Osteoblast (primary cell): Measurements from ENCODE around the gene NFATC3. TPM values are rescaled to one million over a fixed set of nuclear protein-coding genes. Genes with fewer than 3 reads are reported as not detected.
A peak's percentile ranks its signal among the peaks of the same experiment; 100 is the strongest.

Experiments
- DNase-seq: peaks from one replicate; pipeline ENCODE4 v3.0.0; 2011; ENCODE audit warnings: low spot score, mixed read lengths; ENCODE audit not compliant: insufficient read length; ENCODE audit errors: missing footprints
- H2AFZ ChIP-seq: 2 replicates; pipeline ENCODE4 v1.6.0; 2011; ENCODE audit warnings: mild to moderate bottlenecking, low read length
- H3K27ac ChIP-seq: 2 replicates; pipeline ENCODE4 v1.5.1; 2011; ENCODE audit warnings: mild to moderate bottlenecking, low read depth, low read length, moderate library complexity
- H3K27me3 ChIP-seq: 2 replicates; pipeline ENCODE4 v1.6.0; 2012; ENCODE audit warnings: mild to moderate bottlenecking, control low read depth, inconsistent platforms, low read length, moderate library complexity; ENCODE audit not compliant: insufficient read depth
- H3K36me3 ChIP-seq: 2 replicates; pipeline ENCODE4 v1.5.1; 2011; ENCODE audit warnings: mild to moderate bottlenecking, low read length, control low read depth, moderate library complexity; ENCODE audit not compliant: insufficient read depth
- H3K4me1 ChIP-seq: 2 replicates; pipeline ENCODE4 v1.5.1; 2011; ENCODE audit warnings: mild to moderate bottlenecking, low read length, control low read depth, moderate library complexity; ENCODE audit not compliant: insufficient read depth
- H3K4me2 ChIP-seq: 2 replicates; pipeline ENCODE4 v1.6.0; 2011; ENCODE audit warnings: mild to moderate bottlenecking, low read length; ENCODE audit not compliant: insufficient read depth
- H3K4me3 ChIP-seq: fragments of 200-600 bp; sonication (generic); 3 replicates; pipeline ENCODE4 v1.5.1; 2012; ENCODE audit warnings: mild to moderate bottlenecking, low read length, inconsistent platforms; ENCODE audit not compliant: insufficient read depth
- H3K79me2 ChIP-seq: 2 replicates; pipeline ENCODE4 v1.6.0; 2012; ENCODE audit warnings: mild to moderate bottlenecking, low read length, control low read depth, inconsistent platforms; ENCODE audit not compliant: insufficient read depth
- H3K9me3 ChIP-seq: 2 replicates; pipeline ENCODE4 v1.5.1; 2011; ENCODE audit warnings: low read depth, low read length, control low read depth
- H4K20me1 ChIP-seq: 2 replicates; pipeline ENCODE4 v1.6.0; 2012; ENCODE audit warnings: mild to moderate bottlenecking, low read length, control low read depth; ENCODE audit not compliant: insufficient read depth
- CTCF ChIP-seq: IDR thresholded peaks from 2 replicates; pipeline ENCODE4 v1.5.1; 2011; ENCODE audit warnings: mild to moderate bottlenecking, low read depth, low read length, moderate library complexity; ENCODE audit errors: extremely low read depth
- total RNA-seq: library from RNA; depleted of rRNA; stranded (reverse); fragments of >200 nt; gene quantifications from 2 replicates; pipeline ENCODE4 v1.2.3, GENCODE V29; 2012

Gene NFATC3
- total RNA-seq, 1 donor = 36.2 TPM

GRCh38 chr16:68237243-68238028 is 152.3 kb downstream of the NFATC3 start:
- no peaks in the 10 kb centered on the region for H3K79me2 ChIP-seq
- peak; percentile 100 for DNase-seq
- peak overlapping the region; percentile 93 for H2AFZ ChIP-seq
- H3K4me2 ChIP-seq = peak overlapping the region; percentile 78
- no peaks in the 10 kb centered on the region for H3K27me3 ChIP-seq
- peaks cover 15% of the 10 kb centered on the region for H3K4me1 ChIP-seq
- no peaks in the 10 kb centered on the region for H3K9me3 ChIP-seq
- no peaks in the 10 kb centered on the region for H3K36me3 ChIP-seq
- no peaks in the 10 kb centered on the region for H4K20me1 ChIP-seq
- H3K4me3 ChIP-seq = peak overlapping the region; percentile 76
- no peak for TF ChIP-seq CTCF
- H3K27ac ChIP-seq = peak overlapping the region; percentile 91

- H3K9me3 ChIP-seq = no peaks in the 10 kb centered on the region
- no peaks in the 10 kb centered on the region for H3K27me3 ChIP-seq
- H3K4me1 ChIP-seq = peaks cover 15% of the 10 kb centered on the region
- H2AFZ ChIP-seq = peak overlapping the region; percentile 93
- DNase-seq = no peak
- peak overlapping the region; percentile 91 for H3K27ac ChIP-seq
- no peak for TF ChIP-seq CTCF
- no peaks in the 10 kb centered on the region for H4K20me1 ChIP-seq
- no peaks in the 10 kb centered on the region for H3K79me2 ChIP-seq
- H3K36me3 ChIP-seq = no peaks in the 10 kb centered on the region
- peak overlapping the region; percentile 78 for H3K4me2 ChIP-seq
- peak overlapping the region; percentile 76 for H3K4me3 ChIP-seq
These were observed 152.8 kb downstream of the NFATC3 start for GRCh38 chr16:68238029-68238345.

- no peak for TF ChIP-seq CTCF
- Histone ChIP-seq H3K27ac (no peak overlapping the region), H4K20me1 (no peaks in the 10 kb centered on the region), H2AFZ (no peak overlapping the region), H3K27me3 (no peaks in the 10 kb centered on the region), H3K36me3 (no peaks in the 10 kb centered on the region), H3K79me2 (peaks cover 23% of the 10 kb centered on the region), H3K4me1 (peaks cover 30% of the 10 kb centered on the region), H3K4me3 (no peak overlapping the region), H3K9me3 (no peaks in the 10 kb centered on the region), H3K4me2 (no peak overlapping the region)
- no peak for DNase-seq
These were observed 156.9 kb downstream of the NFATC3 start for GRCh38 chr16:68242085-68242484.

- Histone ChIP-seq H3K27ac (no peak overlapping the region), H3K36me3 (no peaks in the 10 kb centered on the region), H3K79me2 (peaks cover 34% of the 10 kb centered on the region), H2AFZ (no peak overlapping the region), H3K4me3 (no peak overlapping the region), H3K4me2 (no peak overlapping the region), H4K20me1 (no peaks in the 10 kb centered on the region), H3K4me1 (peaks cover 24% of the 10 kb centered on the region), H3K9me3 (no peaks in the 10 kb centered on the region), H3K27me3 (no peaks in the 10 kb centered on the region)
- TF ChIP-seq CTCF = no peak
- DNase-seq = peak; percentile 51
These were observed 158.0 kb downstream of the NFATC3 start for GRCh38 chr16:68242926-68243858.
